ENCODE data around the gene PIR. TPM values are rescaled to one million over a fixed set of nuclear protein-coding genes. Genes with fewer than 3 reads are reported as not detected.

The PIR gene
- 10.9 TPM for polyA plus RNA-seq (2012; ENCODE audit: missing spikeins)

DNA sequence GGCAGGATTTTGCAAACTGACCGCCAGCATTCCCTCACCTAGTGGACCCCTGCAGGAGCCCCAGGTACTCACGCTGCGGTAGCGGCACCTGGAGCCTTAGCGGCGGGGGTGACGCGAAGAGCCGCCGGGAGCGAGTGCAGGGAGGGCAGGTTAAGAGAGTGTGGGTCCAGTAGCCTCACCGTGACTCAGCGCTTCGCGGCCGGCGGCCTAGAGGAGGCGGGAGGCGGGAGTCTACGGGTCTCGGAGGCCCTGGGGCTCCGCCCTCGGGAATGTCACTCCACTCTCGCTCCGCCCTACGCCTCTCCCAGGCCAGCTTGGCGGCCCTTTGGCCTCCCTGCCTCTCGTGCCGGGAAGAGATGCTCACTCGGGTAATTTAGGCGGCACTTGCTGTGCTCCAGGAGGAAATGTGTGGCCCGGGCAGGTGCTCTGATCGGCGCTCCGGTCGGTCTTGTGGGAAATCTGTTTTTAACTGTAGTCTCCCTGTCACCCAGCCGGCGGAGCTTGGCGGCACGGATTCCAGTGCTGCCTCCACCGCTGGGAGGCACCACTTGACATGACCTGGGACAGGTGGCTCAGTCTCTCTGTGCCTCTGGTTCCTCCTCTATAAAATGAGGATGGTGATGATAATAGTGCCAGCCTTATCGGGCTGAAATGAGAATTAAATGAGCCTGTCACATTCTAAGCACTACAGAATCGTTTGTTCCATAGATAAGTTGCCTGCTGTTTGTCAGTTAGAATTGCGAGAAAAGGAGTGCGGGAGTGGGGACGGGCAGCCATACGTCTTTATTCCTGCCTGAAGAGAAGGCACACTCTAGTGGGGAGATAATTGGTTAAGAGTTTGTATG is at the start of gene PIR:
Gene PIR, minus strand, starts transcription at position 216 of the 845 bp plus-strand sequence. CDS start 2,076 bp downstream, outside the sequence.
- peak; percentile 86 for FAIRE-seq
- peak; percentile 50 for DNase-seq (ENCODE audit: insufficient read length)

DNA sequence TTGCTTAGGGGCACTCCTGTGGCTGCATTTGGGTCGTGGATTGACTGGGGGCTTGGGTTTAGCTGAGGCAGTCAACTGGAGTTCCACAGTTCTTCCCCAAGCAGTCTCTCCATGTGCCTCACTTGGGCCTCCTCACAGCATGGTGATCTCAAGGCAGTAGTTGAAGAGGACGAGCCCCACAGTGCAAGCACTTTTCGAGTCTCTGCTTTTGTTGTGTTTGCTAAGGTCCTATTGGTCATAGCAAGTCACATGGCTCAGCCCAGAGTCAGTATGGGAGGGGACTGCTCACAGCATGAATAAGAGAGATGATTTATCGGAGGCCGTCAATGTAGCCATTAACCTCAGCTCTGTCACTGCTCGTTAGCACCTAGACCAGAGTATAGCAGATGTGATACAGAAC is 37.2 kb upstream of the PIR start:
- DNase-seq (ENCODE audit: insufficient read length), result no peak
- FAIRE-seq, result no peak
- TF ChIP-seq POLR2AphosphoS5 (IDR thresholded peaks at IDR 0.05; ENCODE audit: low read depth, low read length) (no peak), TAF1 (IDR thresholded peaks at IDR 0.05; ENCODE audit: borderline replicate concordance, low read depth, low read length) (no peak), POLR2A (IDR thresholded peaks at IDR 0.05; ENCODE audit: low read depth, low read length) (no peak)

More for the DNA sequence above, at the start of gene PIR:
- no peak for TF ChIP-seq POLR2AphosphoS5 (IDR thresholded peaks at IDR 0.05; ENCODE audit: low read depth, low read length)
- no peak for TF ChIP-seq POLR2A (IDR thresholded peaks at IDR 0.05; ENCODE audit: low read depth, low read length)
- TF ChIP-seq TAF1 (IDR thresholded peaks at IDR 0.05; ENCODE audit: borderline replicate concordance, low read depth, low read length), result no peak

DNA sequence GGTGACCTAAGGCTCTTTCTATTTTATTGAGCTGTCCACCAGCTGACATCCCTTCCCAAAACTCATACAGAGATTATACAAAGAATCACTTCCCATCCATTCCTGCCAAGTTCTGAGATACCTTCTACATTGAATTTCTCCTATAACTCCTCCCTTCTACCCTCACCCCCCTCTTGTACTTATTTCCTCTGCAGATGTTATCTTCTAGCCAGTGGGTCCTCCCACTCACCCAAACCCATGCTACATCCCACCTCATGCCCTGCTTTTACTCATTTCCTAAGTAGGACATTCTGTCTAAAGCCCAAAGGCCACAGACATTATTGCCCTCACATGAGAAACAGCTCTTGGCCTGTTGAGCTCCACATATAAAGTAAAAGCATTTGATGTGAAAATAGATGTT is 36.0 kb upstream of the PIR start:
- DNase-seq (ENCODE audit: insufficient read length), result no peak
- TF ChIP-seq POLR2A (IDR thresholded peaks at IDR 0.05; ENCODE audit: low read depth, low read length) (no peak), TAF1 (IDR thresholded peaks at IDR 0.05; ENCODE audit: borderline replicate concordance, low read depth, low read length) (no peak), POLR2AphosphoS5 (IDR thresholded peaks at IDR 0.05; ENCODE audit: low read depth, low read length) (no peak)
- no peak for FAIRE-seq

DNA sequence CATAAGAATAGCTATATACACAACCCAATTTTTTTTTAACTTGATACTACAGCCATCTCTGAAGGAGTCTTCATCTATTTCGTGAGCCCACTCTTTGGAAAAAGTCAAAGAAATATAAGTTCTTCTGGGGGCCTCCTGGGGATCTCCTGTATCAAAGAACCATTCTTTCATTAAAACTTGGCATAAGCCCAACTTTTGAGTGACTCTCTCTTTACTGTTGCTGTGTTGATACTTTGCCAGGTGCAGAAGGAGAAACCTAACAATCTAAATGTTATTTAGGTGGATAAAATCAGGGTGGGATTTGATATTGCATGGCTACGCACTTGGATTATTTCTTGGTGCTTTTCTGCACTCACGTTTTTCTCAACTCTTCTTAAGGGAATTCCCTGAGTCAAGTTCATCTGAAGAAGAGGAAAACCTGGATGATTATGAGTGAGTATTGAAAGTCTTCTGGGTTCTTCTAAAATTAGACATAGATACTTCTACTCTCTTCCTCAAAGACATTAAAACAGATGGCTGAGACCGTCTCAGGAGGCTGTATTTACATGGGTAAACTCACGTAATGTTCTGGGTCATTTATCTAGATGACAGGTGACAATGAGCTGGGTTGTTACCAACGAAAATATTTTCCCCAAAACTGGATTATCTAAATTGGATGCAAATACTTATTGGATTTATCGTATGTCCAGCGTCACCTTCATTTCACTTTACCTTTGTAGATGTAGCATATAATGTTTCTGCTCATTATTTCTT is 32.7 kb upstream of the PIR start:
- DNase-seq (ENCODE audit: insufficient read length) (no peak), FAIRE-seq (no peak)
- TF ChIP-seq POLR2A (IDR thresholded peaks at IDR 0.05; ENCODE audit: low read depth, low read length) (no peak), POLR2AphosphoS5 (IDR thresholded peaks at IDR 0.05; ENCODE audit: low read depth, low read length) (no peak)

DNA sequence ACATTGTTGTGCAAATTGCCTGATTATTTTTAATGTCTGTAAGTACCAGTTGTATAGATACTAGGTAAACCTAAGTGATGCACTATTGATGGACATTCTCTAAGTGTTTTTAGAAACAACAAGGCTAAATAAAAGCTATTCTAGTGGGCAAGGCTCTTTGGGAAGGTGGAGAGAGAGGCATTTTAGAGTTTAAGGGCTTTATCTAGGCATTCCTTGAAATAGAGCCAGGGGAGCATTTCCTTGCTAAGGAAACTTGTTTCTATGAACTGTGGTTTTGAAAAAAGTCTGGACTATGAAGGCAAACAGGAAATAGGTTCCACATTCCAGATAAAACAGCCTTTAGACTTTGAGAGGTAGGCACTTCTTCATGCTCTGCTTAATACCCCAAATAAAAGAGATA is 31.3 kb upstream of the PIR start:
- TF ChIP-seq TAF1 (IDR thresholded peaks at IDR 0.05; ENCODE audit: borderline replicate concordance, low read depth, low read length) (no peak), POLR2A (IDR thresholded peaks at IDR 0.05; ENCODE audit: low read depth, low read length) (no peak), POLR2AphosphoS5 (IDR thresholded peaks at IDR 0.05; ENCODE audit: low read depth, low read length) (no peak)
- FAIRE-seq (no peak), DNase-seq (ENCODE audit: insufficient read length) (no peak)

DNA sequence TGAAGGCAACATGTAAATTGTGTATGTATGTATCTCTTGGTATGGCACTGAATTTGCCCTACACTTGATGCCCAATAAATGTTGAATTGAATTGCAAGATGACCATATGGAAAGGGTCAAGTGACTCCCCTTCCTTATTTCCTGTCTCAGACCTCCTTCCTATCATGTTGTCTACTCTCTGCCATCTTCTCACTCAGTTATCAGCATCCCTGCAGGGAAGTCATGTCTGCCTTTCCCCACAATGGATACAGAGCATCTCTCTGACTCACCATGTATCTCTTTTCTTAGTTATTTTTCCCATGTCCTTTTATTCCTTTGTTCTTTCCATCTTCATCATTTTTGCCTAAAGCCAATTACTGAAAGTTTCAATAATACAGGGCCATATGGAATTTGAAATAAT is 30.0 kb upstream of the PIR start:
- FAIRE-seq (no peak), DNase-seq (ENCODE audit: insufficient read length) (no peak)

DNA sequence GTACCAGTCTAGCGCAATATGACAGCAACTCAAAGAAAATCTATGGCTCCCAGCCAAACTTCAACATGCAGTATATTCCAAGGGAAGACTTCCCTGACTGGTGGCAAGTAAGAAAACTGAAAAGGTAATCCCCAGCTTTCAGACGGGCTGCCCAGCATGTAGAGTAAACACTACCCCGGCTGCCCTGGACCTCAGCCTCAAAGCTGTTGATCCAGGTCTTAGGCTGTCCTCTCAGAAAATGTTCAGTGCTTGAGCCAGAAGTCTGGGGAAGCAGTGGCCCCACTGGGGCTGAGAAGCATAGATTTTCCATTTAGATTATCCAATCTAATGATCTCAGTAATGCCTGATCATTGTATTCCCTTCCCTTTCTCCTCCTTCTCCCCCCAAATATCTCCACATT is 29.3 kb upstream of the PIR start:
- no peak for DNase-seq (ENCODE audit: insufficient read length)
- no peak for TF ChIP-seq POLR2A (IDR thresholded peaks at IDR 0.05; ENCODE audit: low read depth, low read length)
- TF ChIP-seq POLR2AphosphoS5 (IDR thresholded peaks at IDR 0.05; ENCODE audit: low read depth, low read length), result no peak
- TF ChIP-seq TAF1 (IDR thresholded peaks at IDR 0.05; ENCODE audit: borderline replicate concordance, low read depth, low read length), result no peak
- no peak for FAIRE-seq

More for the DNA sequence above, 30.0 kb upstream of the PIR start:
- TF ChIP-seq TAF1 (IDR thresholded peaks at IDR 0.05; ENCODE audit: borderline replicate concordance, low read depth, low read length) (no peak), POLR2AphosphoS5 (IDR thresholded peaks at IDR 0.05; ENCODE audit: low read depth, low read length) (no peak), POLR2A (IDR thresholded peaks at IDR 0.05; ENCODE audit: low read depth, low read length) (no peak)

DNA sequence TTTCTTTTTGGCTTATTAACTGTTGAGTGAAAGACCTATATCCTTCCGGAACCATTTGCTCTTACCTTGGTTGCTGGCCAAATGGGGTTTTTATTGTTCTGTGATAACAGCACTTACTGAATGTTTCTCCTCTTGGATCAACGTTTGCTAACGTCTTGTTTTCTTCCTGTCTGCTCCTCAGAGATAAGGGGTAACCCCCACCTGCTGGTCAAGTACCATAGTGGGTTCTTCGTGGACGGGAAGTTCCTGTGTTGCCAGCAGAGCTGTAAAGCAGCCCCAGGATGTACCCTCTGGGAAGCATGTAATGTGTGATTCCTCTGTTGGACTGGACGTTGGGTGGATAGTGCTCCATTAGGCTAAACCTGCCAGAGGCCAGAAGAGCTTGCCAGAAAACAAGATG is 22.8 kb upstream of the PIR start:
- DNase-seq (ENCODE audit: insufficient read length), result no peak
- no peak for FAIRE-seq
- TF ChIP-seq POLR2A (IDR thresholded peaks at IDR 0.05; ENCODE audit: low read depth, low read length), result no peak
- no peak for TF ChIP-seq TAF1 (IDR thresholded peaks at IDR 0.05; ENCODE audit: borderline replicate concordance, low read depth, low read length)
- TF ChIP-seq POLR2AphosphoS5 (IDR thresholded peaks at IDR 0.05; ENCODE audit: low read depth, low read length), result no peak

DNA sequence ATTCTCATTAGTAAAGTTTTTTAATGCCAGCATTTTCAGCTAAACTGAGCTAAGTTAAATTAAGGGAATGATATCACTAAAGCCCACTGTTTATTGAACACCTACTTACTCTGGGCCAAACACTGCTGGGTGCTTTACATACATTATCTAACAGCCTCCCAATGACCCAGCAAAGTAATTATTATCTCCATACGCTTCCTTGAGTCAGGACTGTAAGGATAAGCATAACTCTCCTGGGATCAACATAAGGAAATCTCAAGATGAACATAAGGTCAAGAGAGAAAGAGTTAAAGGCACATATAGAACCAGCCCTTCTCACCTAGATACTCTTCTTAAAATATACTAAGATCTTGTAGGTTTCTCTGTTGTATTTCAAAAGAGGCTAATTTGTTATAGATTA is 21.1 kb upstream of the PIR start:
- FAIRE-seq (no peak), DNase-seq (ENCODE audit: insufficient read length) (no peak)
- TF ChIP-seq POLR2A (IDR thresholded peaks at IDR 0.05; ENCODE audit: low read depth, low read length), result no peak
- no peak for TF ChIP-seq TAF1 (IDR thresholded peaks at IDR 0.05; ENCODE audit: borderline replicate concordance, low read depth, low read length)
- no peak for TF ChIP-seq POLR2AphosphoS5 (IDR thresholded peaks at IDR 0.05; ENCODE audit: low read depth, low read length)

DNA sequence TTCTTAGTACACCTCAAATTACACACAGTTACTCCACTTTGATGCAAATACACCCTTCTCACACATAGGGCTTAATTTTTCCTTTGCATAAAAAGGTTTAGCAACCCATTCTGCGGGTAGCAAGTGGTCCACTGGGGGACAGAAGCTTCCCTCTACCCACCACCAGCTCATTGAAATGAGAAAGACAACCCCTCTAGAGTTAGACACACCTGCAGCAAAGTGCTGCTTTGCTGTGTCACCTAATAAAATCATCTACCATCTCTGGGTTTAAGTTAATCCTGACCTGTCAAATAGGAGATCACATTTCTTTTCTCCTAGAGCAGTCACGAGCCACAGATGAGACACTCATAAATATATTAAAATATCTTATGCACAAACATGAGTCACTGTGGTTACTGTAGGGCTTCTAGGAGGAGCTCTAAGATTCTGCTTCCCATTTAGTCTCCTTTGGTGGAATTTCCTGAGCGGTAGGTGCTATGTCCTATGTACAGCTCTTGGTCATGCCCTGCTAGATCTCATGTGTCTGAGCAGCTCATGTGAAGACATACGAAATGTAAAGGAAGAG is 19.4 kb upstream of the PIR start:
- DNase-seq (ENCODE audit: insufficient read length), result no peak
- FAIRE-seq, result no peak
- no peak for TF ChIP-seq TAF1 (IDR thresholded peaks at IDR 0.05; ENCODE audit: borderline replicate concordance, low read depth, low read length)
- TF ChIP-seq POLR2A (IDR thresholded peaks at IDR 0.05; ENCODE audit: low read depth, low read length), result no peak
- no peak for TF ChIP-seq POLR2AphosphoS5 (IDR thresholded peaks at IDR 0.05; ENCODE audit: low read depth, low read length)

DNA sequence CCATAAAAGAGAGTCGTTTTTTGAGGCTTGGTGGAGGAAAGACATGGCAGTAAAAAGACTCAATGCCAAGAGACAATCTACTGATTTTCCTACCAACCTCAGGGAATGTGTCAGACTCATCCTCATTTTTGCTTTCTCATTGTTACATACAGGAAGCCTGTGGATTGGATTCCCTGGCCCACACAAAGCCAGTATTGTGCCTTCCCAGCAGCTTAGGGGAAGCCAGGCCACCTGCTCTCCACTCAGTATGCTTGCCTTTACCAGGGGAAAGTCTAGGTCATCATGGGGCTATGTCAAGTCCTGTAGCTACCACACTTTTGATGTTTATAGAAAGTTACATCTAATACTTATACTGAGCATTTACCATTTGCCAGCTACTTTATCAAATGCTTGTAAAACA is 18.4 kb upstream of the PIR start:
- TF ChIP-seq POLR2A (IDR thresholded peaks at IDR 0.05; ENCODE audit: low read depth, low read length), result no peak
- no peak for TF ChIP-seq POLR2AphosphoS5 (IDR thresholded peaks at IDR 0.05; ENCODE audit: low read depth, low read length)
- no peak for TF ChIP-seq TAF1 (IDR thresholded peaks at IDR 0.05; ENCODE audit: borderline replicate concordance, low read depth, low read length)
- DNase-seq (ENCODE audit: insufficient read length), result no peak
- no peak for FAIRE-seq

Data from GM12892 (cell line).